HG03439 (cell line): ENCODE results near the gene CFAP43.
A peak's percentile ranks its signal among the peaks of the same experiment; 100 is the strongest.

Experiments
- ATAC-seq: cut with Tn5 transposase; IDR thresholded peaks from one replicate; pipeline ENCODE4 v1.9.1; 2021; ENCODE audit warnings: mild to moderate bottlenecking, moderate library complexity; ENCODE audit not compliant: unreplicated experiment

The CFAP43 gene

GRCh38 chr10:104231784-104232612, at the start of gene CFAP43:
CFAP43 (minus strand) TSS chr10:104232364; CDS start chr10:104232246, 118 bp downstream.
- peak; percentile 100 for ATAC-seq

GRCh38 chr10:104281694-104282093, 49.5 kb upstream of the CFAP43 start:
- no peak for ATAC-seq

GRCh38 chr10:104279550-104280259, 47.5 kb upstream of the CFAP43 start:
- ATAC-seq: no peak

GRCh38 chr10:104277785-104278184, 45.6 kb upstream of the CFAP43 start:
- ATAC-seq: no peak

GRCh38 chr10:104276192-104276591, 44.0 kb upstream of the CFAP43 start:
- no peak for ATAC-seq

GRCh38 chr10:104274762-104275721, 42.9 kb upstream of the CFAP43 start:
- ATAC-seq: peak; percentile 83

GRCh38 chr10:104273899-104274575, 41.9 kb upstream of the CFAP43 start:
- ATAC-seq: no peak

GRCh38 chr10:104273286-104273685, 41.1 kb upstream of the CFAP43 start:
- ATAC-seq: no peak

- ATAC-seq: peak; percentile 98
These were observed 36.8 kb upstream of the CFAP43 start, which contains the start of gene GSTO2 for GRCh38 chr10:104268713-104269645. GSTO2 (plus strand) TSS chr10:104269184; CDS start chr10:104274916, 5,732 bp downstream.

- no peak for ATAC-seq
These were observed 36.2 kb upstream of the CFAP43 start for GRCh38 chr10:104268405-104268712.

GRCh38 chr10:104267721-104268404, 35.7 kb upstream of the CFAP43 start:
- no peak for ATAC-seq

GRCh38 chr10:104264783-104265182, 32.6 kb upstream of the CFAP43 start:
- no peak for ATAC-seq

GRCh38 chr10:104262055-104262454, 29.9 kb upstream of the CFAP43 start:
- no peak for ATAC-seq

- no peak for ATAC-seq
These were observed 28.6 kb upstream of the CFAP43 start for GRCh38 chr10:104260775-104261115.

- ATAC-seq: no peak
These were observed 28.0 kb upstream of the CFAP43 start for GRCh38 chr10:104259999-104260774.

- no peak for ATAC-seq
These were observed 27.3 kb upstream of the CFAP43 start for GRCh38 chr10:104259456-104259855.

- no peak for ATAC-seq
These were observed 26.0 kb upstream of the CFAP43 start for GRCh38 chr10:104258209-104258608.

GRCh38 chr10:104257235-104257634, 25.1 kb upstream of the CFAP43 start:
- no peak for ATAC-seq
